SK-N-SH treated with all-trans-retinoic acid at 6 μM for 48 hours (cell line): Measurements from ENCODE around the gene TPMT.

ENCODE experiments used
- ZC3H10 ChIP-seq: fragments of 250-450 bp; sonication (Bioruptor Pico); IDR thresholded peaks from 2 replicates; pipeline ENCODE4 v1.5.1; 2021; ENCODE audit warnings: mild to moderate bottlenecking, moderate library complexity
- TF ChIP-seq, protein P1 (sequence below): fragments of 250-450 bp; sonication (Bioruptor Pico); IDR thresholded peaks from 2 replicates; pipeline ENCODE4 v1.5.0; 2020; ENCODE audit warnings: mild to moderate bottlenecking, moderate library complexity

GRCh38 chr6:18153311-18153703 is 1.6 kb downstream of the TPMT start:
- TF ChIP-seq, protein P1, sequence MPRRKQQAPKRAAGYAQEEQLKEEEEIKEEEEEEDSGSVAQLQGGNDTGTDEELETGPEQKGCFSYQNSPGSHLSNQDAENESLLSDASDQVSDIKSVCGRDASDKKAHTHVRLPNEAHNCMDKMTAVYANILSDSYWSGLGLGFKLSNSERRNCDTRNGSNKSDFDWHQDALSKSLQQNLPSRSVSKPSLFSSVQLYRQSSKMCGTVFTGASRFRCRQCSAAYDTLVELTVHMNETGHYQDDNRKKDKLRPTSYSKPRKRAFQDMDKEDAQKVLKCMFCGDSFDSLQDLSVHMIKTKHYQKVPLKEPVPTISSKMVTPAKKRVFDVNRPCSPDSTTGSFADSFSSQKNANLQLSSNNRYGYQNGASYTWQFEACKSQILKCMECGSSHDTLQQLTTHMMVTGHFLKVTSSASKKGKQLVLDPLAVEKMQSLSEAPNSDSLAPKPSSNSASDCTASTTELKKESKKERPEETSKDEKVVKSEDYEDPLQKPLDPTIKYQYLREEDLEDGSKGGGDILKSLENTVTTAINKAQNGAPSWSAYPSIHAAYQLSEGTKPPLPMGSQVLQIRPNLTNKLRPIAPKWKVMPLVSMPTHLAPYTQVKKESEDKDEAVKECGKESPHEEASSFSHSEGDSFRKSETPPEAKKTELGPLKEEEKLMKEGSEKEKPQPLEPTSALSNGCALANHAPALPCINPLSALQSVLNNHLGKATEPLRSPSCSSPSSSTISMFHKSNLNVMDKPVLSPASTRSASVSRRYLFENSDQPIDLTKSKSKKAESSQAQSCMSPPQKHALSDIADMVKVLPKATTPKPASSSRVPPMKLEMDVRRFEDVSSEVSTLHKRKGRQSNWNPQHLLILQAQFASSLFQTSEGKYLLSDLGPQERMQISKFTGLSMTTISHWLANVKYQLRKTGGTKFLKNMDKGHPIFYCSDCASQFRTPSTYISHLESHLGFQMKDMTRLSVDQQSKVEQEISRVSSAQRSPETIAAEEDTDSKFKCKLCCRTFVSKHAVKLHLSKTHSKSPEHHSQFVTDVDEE (CRISPR knock-in tag), result no peak
- TF ChIP-seq ZC3H10 (CRISPR knock-in tag), result no peak
